ENCODE data around the gene ST14. TPM values are rescaled to one million over a fixed set of nuclear protein-coding genes. Genes with fewer than 3 reads are reported as not detected.
"Not testable (repeated sequence)": the region's sequence is repeated elsewhere in the genome, so short reads cannot be mapped to it uniquely, and the experiment has no call there.

Gene ST14
- total RNA-seq, 1 donor from 2014 or later: 1.8 TPM

- intact Hi-C loops (cut with DNase I): no loop called here
- ATAC-seq (ENCODE audit: poor library complexity) (no peak), DNase-seq (no peak)
Observed at GRCh38 chr11:130157840-130158239, 1.7 kb upstream of the ST14 start.

GRCh38 chr11:130159139-130159538 lies 443 bp upstream of the ST14 start:
- ATAC-seq (ENCODE audit: poor library complexity) (no peak), DNase-seq (no peak)
- intact Hi-C loops (cut with DNase I): no loop called here

GRCh38 chr11:130160498-130161155 lies 1.0 kb downstream of the ST14 start:
- intact Hi-C loops (cut with DNase I): no loop called here
- ATAC-seq (ENCODE audit: poor library complexity) (no peak), DNase-seq (no peak)

GRCh38 chr11:130161441-130162145 lies 2.0 kb downstream of the ST14 start:
- intact Hi-C loops (cut with DNase I): no loop called here
- ATAC-seq (ENCODE audit: poor library complexity) (no peak), DNase-seq (no peak)

GRCh38 chr11:130162733-130163132 lies 3.2 kb downstream of the ST14 start:
- DNase-seq (no peak), ATAC-seq (ENCODE audit: poor library complexity) (no peak)
- intact Hi-C loops (cut with DNase I): no loop called here

- ATAC-seq (ENCODE audit: poor library complexity) (peak; percentile 45), DNase-seq (no peak)
- intact Hi-C loops (cut with DNase I): no loop called here
Observed at GRCh38 chr11:130163346-130164220, 4.0 kb downstream of the ST14 start.

GRCh38 chr11:130164221-130164570 lies 4.6 kb downstream of the ST14 start:
- ATAC-seq (ENCODE audit: poor library complexity): no peak
- no peak for DNase-seq
- intact Hi-C loops (cut with DNase I): no loop called here

- no peak for DNase-seq
- peak; percentile 37 for ATAC-seq (ENCODE audit: poor library complexity)
- intact Hi-C loops (cut with DNase I): no loop called here
Observed at GRCh38 chr11:130165601-130166456, 6.2 kb downstream of the ST14 start.

- ATAC-seq (ENCODE audit: poor library complexity) (peak; percentile 14), DNase-seq (no peak)
- intact Hi-C loops (cut with DNase I): no loop called here
Observed at GRCh38 chr11:130166457-130166784, 6.8 kb downstream of the ST14 start.

- intact Hi-C loops (cut with DNase I): no loop called here
- ATAC-seq (ENCODE audit: poor library complexity): no peak
Observed at GRCh38 chr11:130167146-130167545, 7.6 kb downstream of the ST14 start.

GRCh38 chr11:130168105-130168504 lies 8.5 kb downstream of the ST14 start:
- no peak for DNase-seq
- ATAC-seq (ENCODE audit: poor library complexity): no peak
- intact Hi-C loops (cut with DNase I): no loop called here

More at GRCh38 chr11:130167146-130167545, 7.6 kb downstream of the ST14 start:
- DNase-seq: no peak

GRCh38 chr11:130170345-130170744 lies 10.8 kb downstream of the ST14 start:
- ATAC-seq (ENCODE audit: poor library complexity) (no peak), DNase-seq (no peak)
- intact Hi-C loops (cut with DNase I): no loop called here

GRCh38 chr11:130171534-130171933 lies 12.0 kb downstream of the ST14 start:
- DNase-seq (no peak), ATAC-seq (ENCODE audit: poor library complexity) (no peak)
- intact Hi-C loops (cut with DNase I): no loop called here

- intact Hi-C loops (cut with DNase I); DNase-seq; ATAC-seq (ENCODE audit: poor library complexity): not testable (repeated sequence)
Observed at GRCh38 chr11:130172001-130172400, 12.4 kb downstream of the ST14 start.

- DNase-seq: no peak
- intact Hi-C loops (cut with DNase I): no loop called here
- ATAC-seq (ENCODE audit: poor library complexity): no peak
Observed at GRCh38 chr11:130174642-130175041, 15.1 kb downstream of the ST14 start.

GRCh38 chr11:130175898-130176297 lies 16.3 kb downstream of the ST14 start:
- ATAC-seq (ENCODE audit: poor library complexity) (no peak), DNase-seq (no peak)
- intact Hi-C loops (cut with DNase I): no loop called here

GRCh38 chr11:130177782-130178181 lies 18.2 kb downstream of the ST14 start:
- no peak for ATAC-seq (ENCODE audit: poor library complexity)
- intact Hi-C loops (cut with DNase I): no loop called here
- no peak for DNase-seq

GRCh38 chr11:130178441-130179339 lies 19.1 kb downstream of the ST14 start:
- ATAC-seq (ENCODE audit: poor library complexity) (no peak), DNase-seq (no peak)

More at GRCh38 chr11:130178441-130179339, 19.1 kb downstream of the ST14 start:
- intact Hi-C loops (cut with DNase I): no loop called here

All from Right ventricle myocardium superior (tissue), 1 donor.